ENCODE data around the gene ADD1. TPM values are rescaled to one million over a fixed set of nuclear protein-coding genes. Genes with fewer than 3 reads are reported as not detected.

ADD1 gene
- total and polyA plus RNA-seq, 2 donors (not counting 1 experiment from before 2014, with no cell fraction given) = 302 to 383 TPM

- Histone ChIP-seq H3K27ac (ENCODE audit: low read length in 2 of 2) (peak overlapping the region in 1 of 2 donors; percentile 13), H3K9ac (ENCODE audit: low read length) (no peak overlapping the region), H3K36me3 (replicated peaks in 1 of 2; ENCODE audit: control extremely low read depth in 1 of 2, control insufficient read depth in 1 of 2, extremely low read depth in 1 of 2, insufficient read depth in 2 of 2, low read length in 1 of 2) (peaks cover 0 to 17% of the 10 kb centered on the region in 2 experiments), H3K9me3 (ENCODE audit: control extremely low read depth in 1 of 3, control insufficient read depth in 2 of 3, insufficient read depth in 1 of 3, low read length in 2 of 3) (no peaks in the 10 kb centered on the region), H3K4me1 (ENCODE audit: control insufficient read depth in 2 of 2, insufficient read depth in 2 of 2, low read length in 2 of 2) (peaks cover 35 to 59% of the 10 kb centered on the region in 2 donors), H3K4me3 (ENCODE audit: control extremely low read depth in 1 of 5, extremely low read depth in 1 of 5, insufficient read depth in 1 of 5, low read depth in 2 of 5, low read length in 4 of 5) (no peak overlapping the region), H4K20me1 (ENCODE audit: control insufficient read depth, insufficient read depth, low read length, poor library complexity, severe bottlenecking) (peaks cover 95% of the 10 kb centered on the region), H3K4me2 (replicated peaks; ENCODE audit: low read depth, low read length, poor library complexity, severe bottlenecking) (no peak overlapping the region), H3K79me2 (ENCODE audit: control insufficient read depth, insufficient read depth, low read length) (peaks cover 100% of the 10 kb centered on the region), H3K27me3 (replicated peaks in 1 of 4; ENCODE audit: control extremely low read depth in 1 of 4, control insufficient read depth in 3 of 4, insufficient read depth in 4 of 4, low read length in 3 of 4) (no peaks in the 10 kb centered on the region), H2AFZ (ENCODE audit: insufficient read depth, low read depth, low read length, poor library complexity, severe bottlenecking) (no peak overlapping the region)
- H3K27me3 Mint-ChIP-seq = no peaks in the 10 kb centered on the region
- peaks cover 76% of the 10 kb centered on the region for H3K4me1 Mint-ChIP-seq
- no peak overlapping the region for H3K4me3 Mint-ChIP-seq
- DNase-seq = no peak
- CTCF ChIA-PET = interaction anchor here (0.7 kb wide), 1 partner anchor 272 kb away, joined by 5 read pairs; no protein-coding TSS in a partner anchor
- no peak overlapping the region for H3K27ac Mint-ChIP-seq
- H3K9me3 Mint-ChIP-seq (ENCODE audit: insufficient read depth) = no peaks in the 10 kb centered on the region
- POLR2A ChIA-PET = interaction anchor here (1.7 kb wide), 1 partner anchor 9 kb away, joined by 3 read pairs; no protein-coding TSS in a partner anchor
- intact Hi-C loops (cut with micrococcal nuclease) = no loop called here
- ATAC-seq (ENCODE audit: low read depth) = no peak
- WGBS (ENCODE audit: insufficient coverage) = no CpG with 5 or more reads among the region's 2 CpGs
- TF ChIP-seq CTCF (IDR thresholded peaks at IDR 0.05) = no peak
- no peak for TF ChIP-seq EZH2 (IDR thresholded peaks at IDR 0.05; ENCODE audit: borderline replicate concordance, insufficient read depth, low read depth, low read length, poor library complexity, severe bottlenecking)
These were observed 26.4 kb downstream of the ADD1 start for GRCh38 chr4:2870082-2870481.

GRCh38 chr4:2871466-2871865 lies 27.8 kb downstream of the ADD1 start:
- Histone ChIP-seq H2AFZ (ENCODE audit: insufficient read depth, low read depth, low read length, poor library complexity, severe bottlenecking) (no peak overlapping the region), H3K27ac (ENCODE audit: low read length in 2 of 2) (peak overlapping the region in 1 of 2 donors; percentile 47), H3K9ac (ENCODE audit: low read length) (no peak overlapping the region), H3K9me3 (ENCODE audit: control extremely low read depth in 1 of 3, control insufficient read depth in 2 of 3, insufficient read depth in 1 of 3, low read length in 2 of 3) (no peaks in the 10 kb centered on the region), H3K27me3 (replicated peaks in 1 of 4; ENCODE audit: control extremely low read depth in 1 of 4, control insufficient read depth in 3 of 4, insufficient read depth in 4 of 4, low read length in 3 of 4) (no peaks in the 10 kb centered on the region), H3K4me3 (ENCODE audit: control extremely low read depth in 1 of 5, extremely low read depth in 1 of 5, insufficient read depth in 1 of 5, low read depth in 2 of 5, low read length in 4 of 5) (no peak overlapping the region), H4K20me1 (ENCODE audit: control insufficient read depth, insufficient read depth, low read length, poor library complexity, severe bottlenecking) (peaks cover 98% of the 10 kb centered on the region), H3K4me1 (ENCODE audit: control insufficient read depth in 2 of 2, insufficient read depth in 2 of 2, low read length in 2 of 2) (peaks cover 31 to 50% of the 10 kb centered on the region in 2 donors), H3K79me2 (ENCODE audit: control insufficient read depth, insufficient read depth, low read length) (peaks cover 100% of the 10 kb centered on the region), H3K4me2 (replicated peaks; ENCODE audit: low read depth, low read length, poor library complexity, severe bottlenecking) (peak overlapping the region; percentile 7), H3K36me3 (replicated peaks in 1 of 2; ENCODE audit: control extremely low read depth in 1 of 2, control insufficient read depth in 1 of 2, extremely low read depth in 1 of 2, insufficient read depth in 2 of 2, low read length in 1 of 2) (peaks cover 1 to 29% of the 10 kb centered on the region in 2 experiments)
- CTCF ChIA-PET = interaction anchor here (1.2 to 5.0 kb wide), 5 partner anchors 10 to 142 kb away, joined by 3 to 19 read pairs (median 4); no protein-coding TSS in a partner anchor
- Mint-ChIP-seq H3K27me3 (no peaks in the 10 kb centered on the region), H3K4me3 (peak overlapping the region; percentile 23), H3K9me3 (ENCODE audit: insufficient read depth) (no peaks in the 10 kb centered on the region), H3K27ac (no peak overlapping the region), H3K4me1 (peaks cover 75% of the 10 kb centered on the region)
- TF ChIP-seq EZH2 (IDR thresholded peaks at IDR 0.05; ENCODE audit: borderline replicate concordance, insufficient read depth, low read depth, low read length, poor library complexity, severe bottlenecking) (no peak), CTCF (IDR thresholded peaks at IDR 0.05) (no peak)
- ATAC-seq (ENCODE audit: low read depth) (no peak), DNase-seq (no peak)
- intact Hi-C loops (cut with micrococcal nuclease) = no loop called here
- POLR2A ChIA-PET = no interaction called here
- WGBS (ENCODE audit: insufficient coverage) = 89% methylated on average over 3 of the region's 4 CpGs
